ENCODE data around the gene HDAC4. TPM values are rescaled to one million over a fixed set of nuclear protein-coding genes. Genes with fewer than 3 reads are reported as not detected.

The HDAC4 gene
- total and polyA plus RNA-seq, 2 experiments from 2014 or later = 9.3 to 10.8 TPM

DNA sequence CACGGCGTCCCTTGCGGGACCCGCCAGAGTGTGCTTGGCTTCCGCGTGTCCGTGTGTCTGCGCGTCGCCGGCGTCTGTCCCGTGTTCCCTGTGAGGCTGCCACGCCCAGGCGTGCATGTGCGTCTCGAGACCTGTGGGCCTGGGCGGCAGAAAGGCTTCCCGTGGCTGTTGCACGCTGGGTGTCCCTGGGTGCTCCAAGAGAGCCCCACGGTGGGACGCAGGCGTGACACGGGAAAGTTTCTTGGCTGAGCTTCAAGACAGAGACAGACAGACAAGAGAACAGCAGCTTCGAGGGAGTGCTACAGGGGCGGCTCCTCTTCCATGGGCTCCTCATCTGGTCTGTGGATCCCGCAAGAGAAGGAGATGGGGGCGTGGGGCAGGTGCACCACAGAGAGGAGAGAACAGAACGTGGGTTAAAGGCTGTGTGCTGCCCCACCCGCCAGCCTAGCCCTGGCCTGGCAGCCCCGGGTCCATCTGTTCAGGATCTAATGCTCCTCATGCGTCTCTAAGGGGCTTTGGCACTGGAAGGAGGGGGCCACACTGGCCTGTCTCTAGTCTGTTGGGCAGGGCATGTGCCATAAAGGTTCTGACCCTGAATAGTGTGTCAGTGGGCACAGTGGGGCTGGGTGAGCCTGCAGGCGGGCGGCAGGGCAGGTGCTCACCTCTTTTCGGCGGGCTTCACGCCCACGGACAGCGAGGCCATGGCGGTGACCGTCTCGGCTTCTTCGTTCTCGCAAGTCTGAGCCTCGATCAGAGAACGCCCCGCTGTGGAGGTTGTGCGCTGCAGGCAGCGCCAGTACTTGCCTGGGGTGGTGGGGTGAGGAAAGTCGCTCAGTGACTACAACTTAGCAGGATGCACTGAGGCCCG lies 347.8 kb downstream of the HDAC4 start:
- H3K9me3 ChIP-seq (ENCODE audit: low read depth) = no peaks in the 10 kb centered on the region
- 95% methylated on average over 50 of the region's 51 CpGs for WGBS (ENCODE audit: low lambda C conversion rate, missing lambda C conversion rate)
- H3K36me3 ChIP-seq (replicated peaks; ENCODE audit: insufficient read depth, low read depth) = no peaks in the 10 kb centered on the region
- H4K20me1 ChIP-seq (ENCODE audit: insufficient read depth, poor library complexity, severe bottlenecking) = no peaks in the 10 kb centered on the region
- no peaks in the 10 kb centered on the region for H3K4me1 ChIP-seq (ENCODE audit: insufficient read depth)
- H3K27ac ChIP-seq = no peak overlapping the region
- H3K4me3 ChIP-seq = no peak overlapping the region
- DNase-seq (ENCODE audit: low spot score) = no peak
- no peak for TF ChIP-seq EZH2 (IDR thresholded peaks at IDR 0.05; ENCODE audit: borderline replicate concordance)
- no peaks in the 10 kb centered on the region for H3K27me3 ChIP-seq
- H2AFZ ChIP-seq = no peak overlapping the region
- no peaks in the 10 kb centered on the region for H3K9me2 ChIP-seq (replicated peaks; ENCODE audit: insufficient read depth)
- H3K4me2 ChIP-seq = no peak overlapping the region
- no peaks in the 10 kb centered on the region for H3K79me2 ChIP-seq

GRCh38 chr2:239051891-239052445 lies 348.9 kb downstream of the HDAC4 start:
- Histone ChIP-seq H3K4me3 (no peak overlapping the region), H4K20me1 (ENCODE audit: insufficient read depth, poor library complexity, severe bottlenecking) (no peaks in the 10 kb centered on the region), H2AFZ (no peak overlapping the region), H3K79me2 (no peaks in the 10 kb centered on the region), H3K27ac (no peak overlapping the region), H3K4me2 (no peak overlapping the region), H3K9me3 (ENCODE audit: low read depth) (no peaks in the 10 kb centered on the region), H3K36me3 (replicated peaks; ENCODE audit: insufficient read depth, low read depth) (no peaks in the 10 kb centered on the region), H3K27me3 (no peaks in the 10 kb centered on the region), H3K9me2 (replicated peaks; ENCODE audit: insufficient read depth) (no peaks in the 10 kb centered on the region), H3K4me1 (ENCODE audit: insufficient read depth) (no peaks in the 10 kb centered on the region)
- WGBS (ENCODE audit: low lambda C conversion rate, missing lambda C conversion rate) = 94% methylated on average over 19 of the region's 19 CpGs
- no peak for DNase-seq (ENCODE audit: low spot score)
- TF ChIP-seq EZH2phosphoT487 (IDR thresholded peaks at IDR 0.05; ENCODE audit: low read depth, severe bottlenecking, unreplicated experiment) (no peak), EZH2 (IDR thresholded peaks at IDR 0.05; ENCODE audit: borderline replicate concordance) (no peak)
- TF ChIP-seq, protein P1, sequence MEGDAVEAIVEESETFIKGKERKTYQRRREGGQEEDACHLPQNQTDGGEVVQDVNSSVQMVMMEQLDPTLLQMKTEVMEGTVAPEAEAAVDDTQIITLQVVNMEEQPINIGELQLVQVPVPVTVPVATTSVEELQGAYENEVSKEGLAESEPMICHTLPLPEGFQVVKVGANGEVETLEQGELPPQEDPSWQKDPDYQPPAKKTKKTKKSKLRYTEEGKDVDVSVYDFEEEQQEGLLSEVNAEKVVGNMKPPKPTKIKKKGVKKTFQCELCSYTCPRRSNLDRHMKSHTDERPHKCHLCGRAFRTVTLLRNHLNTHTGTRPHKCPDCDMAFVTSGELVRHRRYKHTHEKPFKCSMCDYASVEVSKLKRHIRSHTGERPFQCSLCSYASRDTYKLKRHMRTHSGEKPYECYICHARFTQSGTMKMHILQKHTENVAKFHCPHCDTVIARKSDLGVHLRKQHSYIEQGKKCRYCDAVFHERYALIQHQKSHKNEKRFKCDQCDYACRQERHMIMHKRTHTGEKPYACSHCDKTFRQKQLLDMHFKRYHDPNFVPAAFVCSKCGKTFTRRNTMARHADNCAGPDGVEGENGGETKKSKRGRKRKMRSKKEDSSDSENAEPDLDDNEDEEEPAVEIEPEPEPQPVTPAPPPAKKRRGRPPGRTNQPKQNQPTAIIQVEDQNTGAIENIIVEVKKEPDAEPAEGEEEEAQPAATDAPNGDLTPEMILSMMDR (IDR thresholded peaks at IDR 0.05; ENCODE audit: poor library complexity) = no peak

DNA sequence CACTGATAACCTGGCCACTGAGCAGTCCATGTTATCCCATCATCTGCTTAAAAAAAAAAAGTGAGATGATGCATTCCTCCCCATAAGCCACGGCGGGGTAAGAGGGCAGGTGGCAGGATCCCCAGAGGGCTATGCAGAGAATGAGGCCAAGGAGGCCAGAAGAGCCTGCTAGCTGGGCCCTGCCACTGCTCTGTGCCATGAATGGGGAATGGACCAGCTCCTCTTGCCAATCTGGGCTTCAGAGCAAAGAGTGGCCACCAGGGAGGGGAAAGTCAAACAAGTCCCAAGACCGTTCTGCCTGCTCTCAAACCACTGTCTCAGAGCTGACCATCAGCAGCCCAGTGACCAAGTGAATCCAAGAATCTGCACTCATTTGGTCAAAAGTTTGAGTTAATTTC lies 350.6 kb downstream of the HDAC4 start:
- TF ChIP-seq EZH2phosphoT487 (IDR thresholded peaks at IDR 0.05; ENCODE audit: low read depth, severe bottlenecking, unreplicated experiment) = no peak
- H3K4me2 ChIP-seq = no peak overlapping the region
- no peak overlapping the region for H2AFZ ChIP-seq
- H3K9me3 ChIP-seq (ENCODE audit: low read depth) = no peaks in the 10 kb centered on the region
- 86% methylated on average over 3 of the region's 3 CpGs for WGBS (ENCODE audit: low lambda C conversion rate, missing lambda C conversion rate)
- H3K9me2 ChIP-seq (replicated peaks; ENCODE audit: insufficient read depth) = no peaks in the 10 kb centered on the region
- no peaks in the 10 kb centered on the region for H3K4me1 ChIP-seq (ENCODE audit: insufficient read depth)
- H3K79me2 ChIP-seq = no peaks in the 10 kb centered on the region
- no peak overlapping the region for H3K4me3 ChIP-seq
- H3K27me3 ChIP-seq = no peaks in the 10 kb centered on the region
- H3K27ac ChIP-seq = no peak overlapping the region
- DNase-seq (ENCODE audit: low spot score) = no peak
- no peaks in the 10 kb centered on the region for H4K20me1 ChIP-seq (ENCODE audit: insufficient read depth, poor library complexity, severe bottlenecking)
- no peaks in the 10 kb centered on the region for H3K36me3 ChIP-seq (replicated peaks; ENCODE audit: insufficient read depth, low read depth)

DNA sequence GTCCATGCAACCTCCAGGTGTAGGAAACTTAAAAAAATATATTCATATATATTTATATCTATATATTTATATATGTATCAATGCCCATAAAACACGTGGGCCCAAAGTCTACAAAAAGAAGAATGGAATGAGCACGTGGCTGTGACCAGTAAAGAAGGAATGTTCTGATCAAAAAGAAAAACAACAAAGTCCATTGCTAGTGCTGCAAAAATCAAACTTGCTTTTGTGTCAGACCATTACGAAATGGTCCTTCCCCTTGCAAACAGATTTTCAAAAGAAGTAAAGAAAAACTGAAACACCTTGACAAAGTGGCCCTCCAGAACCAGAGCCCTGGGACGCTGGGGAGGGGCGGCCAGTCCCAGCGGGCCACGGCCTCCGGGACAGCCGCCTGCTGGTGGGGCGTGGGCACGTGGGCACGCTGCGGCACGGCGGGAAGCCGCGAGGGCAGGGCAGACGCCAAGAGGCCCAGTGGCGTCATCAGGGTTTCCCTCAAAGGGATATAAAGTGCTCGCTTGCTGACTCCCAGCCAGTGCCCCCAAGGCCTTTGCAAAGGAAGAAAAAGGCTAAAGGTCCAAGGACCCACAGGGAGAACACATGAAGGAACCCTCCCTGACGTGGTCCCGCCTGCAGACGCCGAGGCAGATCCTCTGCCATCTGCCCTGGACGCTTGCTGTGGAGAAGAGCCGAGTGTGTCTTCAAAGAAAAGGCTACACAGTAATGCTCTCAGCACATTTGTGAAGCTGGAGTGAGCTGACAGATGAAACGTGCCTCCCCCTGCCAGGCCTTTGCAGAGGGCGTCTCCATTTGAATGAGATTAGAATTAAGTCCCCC lies 351.2 kb downstream of the HDAC4 start:
- TF ChIP-seq EZH2phosphoT487 (IDR thresholded peaks at IDR 0.05; ENCODE audit: low read depth, severe bottlenecking, unreplicated experiment) = no peak
- TF ChIP-seq EZH2 (IDR thresholded peaks at IDR 0.05; ENCODE audit: borderline replicate concordance) = no peak
- TF ChIP-seq, protein P1 (IDR thresholded peaks at IDR 0.05; ENCODE audit: poor library complexity) = no peak
- WGBS (ENCODE audit: low lambda C conversion rate, missing lambda C conversion rate) = 92% methylated on average over 28 of the region's 28 CpGs
- no peaks in the 10 kb centered on the region for H3K9me2 ChIP-seq (replicated peaks; ENCODE audit: insufficient read depth)
- H2AFZ ChIP-seq = no peak overlapping the region
- no peak for DNase-seq (ENCODE audit: low spot score)
- no peaks in the 10 kb centered on the region for H4K20me1 ChIP-seq (ENCODE audit: insufficient read depth, poor library complexity, severe bottlenecking)
- no peaks in the 10 kb centered on the region for H3K9me3 ChIP-seq (ENCODE audit: low read depth)
- H3K36me3 ChIP-seq (replicated peaks; ENCODE audit: insufficient read depth, low read depth) = no peaks in the 10 kb centered on the region
- H3K27ac ChIP-seq = no peak overlapping the region
- no peaks in the 10 kb centered on the region for H3K79me2 ChIP-seq
- H3K4me1 ChIP-seq (ENCODE audit: insufficient read depth) = no peaks in the 10 kb centered on the region
- no peak overlapping the region for H3K4me2 ChIP-seq
- no peak overlapping the region for H3K4me3 ChIP-seq
- no peaks in the 10 kb centered on the region for H3K27me3 ChIP-seq
